HepG2 (cell line): ENCODE measurements around the gene NDOR1. TPM values are rescaled to one million over a fixed set of nuclear protein-coding genes. Genes with fewer than 3 reads are reported as not detected.

ENCODE experiments used
- AGO1 ChIP-seq: fragments of 200-400 bp; formaldehyde crosslinking; IDR thresholded peaks from 2 replicates; pipeline ENCODE4 v1.6.1; 2017; ENCODE audit warnings: mild to moderate bottlenecking, low read depth, low read length, moderate library complexity; ENCODE audit not compliant: poor library complexity, severe bottlenecking
- BRD4 ChIP-seq: sonication (generic); formaldehyde crosslinking; IDR thresholded peaks from 2 replicates; pipeline ENCODE4 v1.4.0; 2020; ENCODE audit warnings: missing genetic modification reagents
- HMGXB4 ChIP-seq, 2 experiments: sonication (generic) in 1 of 2; formaldehyde crosslinking in 1 of 2; IDR thresholded peaks; 2 replicates each; pipeline versions ENCODE4 v1.4.0 to v1.6.1; 2018 to 2020; ENCODE audit warnings: missing genetic modification reagents in 2 of 2, borderline replicate concordance in 1 of 2, low read depth in 1 of 2, mild to moderate bottlenecking in 1 of 2, missing biosample characterization in 1 of 2
- HNF1A ChIP-seq, 2 experiments: sonication (generic) in 1 of 2; formaldehyde crosslinking in 1 of 2; IDR thresholded peaks; 2 replicates each; pipeline versions ENCODE4 v1.4.0 to v1.6.1; 2016 to 2020; ENCODE audit warnings: borderline replicate concordance in 1 of 2, low read depth in 1 of 2, mild to moderate bottlenecking in 1 of 2, missing genetic modification reagents in 1 of 2
- KLF11 ChIP-seq: IDR thresholded peaks from 2 replicates; pipeline ENCODE4 v1.6.1; 2016; ENCODE audit warnings: missing compliant biosample characterization
- MXD1 ChIP-seq: sonication (generic); formaldehyde crosslinking; IDR thresholded peaks from 2 replicates; pipeline ENCODE4 v1.4.0; 2020; ENCODE audit warnings: mild to moderate bottlenecking, missing genetic modification reagents
- RBFOX2 ChIP-seq: fragments of 200-400 bp; formaldehyde crosslinking; IDR thresholded peaks from 2 replicates; pipeline ENCODE4 v1.6.1; 2017; ENCODE audit warnings: low read depth, mild to moderate bottlenecking, low read length
- SPEN ChIP-seq: sonication (generic); formaldehyde crosslinking; IDR thresholded peaks from 2 replicates; pipeline ENCODE4 v1.5.1; 2020; ENCODE audit warnings: low read depth, mild to moderate bottlenecking, missing genetic modification reagents
- TBX2 ChIP-seq: sonication (generic); formaldehyde crosslinking; IDR thresholded peaks from 2 replicates; pipeline ENCODE4 v1.5.0; 2020; ENCODE audit warnings: missing genetic modification reagents, mild to moderate bottlenecking, borderline replicate concordance
- UBTF ChIP-seq: sonication (generic); formaldehyde crosslinking; IDR thresholded peaks from 2 replicates; pipeline ENCODE4 v1.4.0; 2020; ENCODE audit warnings: mild to moderate bottlenecking, missing genetic modification reagents
- YEATS4 ChIP-seq: sonication (generic); formaldehyde crosslinking; IDR thresholded peaks from 2 replicates; pipeline ENCODE4 v1.4.0; 2020; ENCODE audit warnings: missing genetic modification reagents, borderline replicate concordance
- ZBTB3 ChIP-seq: sonication (generic); formaldehyde crosslinking; IDR thresholded peaks from 2 replicates; pipeline ENCODE4 v1.4.0; 2020; ENCODE audit warnings: low read depth, mild to moderate bottlenecking, moderate library complexity, missing genetic modification reagents, borderline replicate concordance
- ZBTB38 ChIP-seq: sonication (generic); formaldehyde crosslinking; IDR thresholded peaks from 2 replicates; pipeline ENCODE4 v1.5.1; 2020; ENCODE audit warnings: mild to moderate bottlenecking, missing genetic modification reagents
- ZBTB7B ChIP-seq: sonication (generic); formaldehyde crosslinking; IDR thresholded peaks from 2 replicates; pipeline ENCODE4 v1.4.0; 2020; ENCODE audit warnings: missing genetic modification reagents
- ZC3H13 ChIP-seq: sonication (generic); formaldehyde crosslinking; IDR thresholded peaks from 2 replicates; pipeline ENCODE4 v1.8.1; 2023; ENCODE audit warnings: mild to moderate bottlenecking, missing genetic modification reagents, moderate library complexity
- ZNF225 ChIP-seq: sonication (generic); formaldehyde crosslinking; IDR thresholded peaks from 2 replicates; pipeline ENCODE4 v1.4.0; 2020; ENCODE audit warnings: mild to moderate bottlenecking, missing genetic modification reagents
- ZNF343 ChIP-seq: sonication (generic); formaldehyde crosslinking; IDR thresholded peaks from 2 replicates; pipeline ENCODE4 v1.4.0; 2020; ENCODE audit warnings: mild to moderate bottlenecking, missing genetic modification reagents
- ZNF607 ChIP-seq: sonication (generic); formaldehyde crosslinking; IDR thresholded peaks from 2 replicates; pipeline ENCODE4 v1.5.1; 2020; ENCODE audit warnings: missing genetic modification reagents, mild to moderate bottlenecking, borderline replicate concordance
- ZNF670 ChIP-seq: sonication (generic); formaldehyde crosslinking; IDR thresholded peaks from 2 replicates; pipeline ENCODE4 v1.8.0; 2022; ENCODE audit warnings: mild to moderate bottlenecking, missing genetic modification reagents, borderline replicate concordance
- polyA plus RNA-seq, 8 experiments: library from polyadenylated mRNA; depleted of rRNA in 3 of 8; stranded (reverse) in 7 of 8; unstranded in 1 of 8; fragments of >200 nt; fragmentation: Illumina TruSeq in 4 of 8; extraction: Trizol in 4 of 8; gene quantifications; 2 replicates each; pipeline versions ENCODE4 v1.2.1 to v1.2.3, GENCODE V29; 2011 to 2016; ENCODE audit warnings: low read depth in 4 of 8, missing spikeins in 1 of 8, mixed read lengths in 1 of 8; ENCODE audit not compliant: insufficient read depth in 1 of 8
- total RNA-seq, 5 experiments: library from RNA; depleted of rRNA; stranded (reverse); fragments of >200 nt; fragmentation: Illumina TruSeq; extraction: Trizol; gene quantifications; 2 replicates each; pipeline ENCODE4 v1.2.3, GENCODE V29; 2016; ENCODE audit warnings: low read depth in 1 of 5

The NDOR1 gene
- total and polyA plus RNA-seq, 2 of the 13 experiments (the other 11 are each of a cell fraction or from before 2014, with no cell fraction given) = 3.6 to 8.7 TPM

- TF ChIP-seq UBTF (CRISPR knock-in tag) (peak; percentile 58), ZNF607 (CRISPR knock-in tag) (no peak), ZBTB7B (CRISPR knock-in tag) (no peak), HMGXB4 (CRISPR knock-in tag; IDR thresholded peaks at IDR 0.05; ENCODE audit: borderline replicate concordance in 1 of 2, low read depth in 1 of 2) (peak in 1 of 2 experiments; percentile 42; a peak in 1 of 4 replicates), ZNF670 (CRISPR knock-in tag) (no peak), ZNF225 (0 out of 2 replicates have a peak, but pooled peaks have one; percentile 49), MXD1 (CRISPR knock-in tag) (peak; percentile 64; the same call in 1 of the 2 replicates), KLF11 (CRISPR knock-in tag) (peak; percentile 27; the same call in 1 of the 2 replicates), RBFOX2 (peak; percentile 67), AGO1 (peak; percentile 44), BRD4 (no peak), TBX2 (CRISPR knock-in tag) (0 out of 2 replicates have a peak, but pooled peaks have one; percentile 20), ZNF343 (CRISPR knock-in tag) (0 out of 2 replicates have a peak, but pooled peaks have one; percentile 23), ZBTB3 (CRISPR knock-in tag) (0 out of 2 replicates have a peak, but pooled peaks have one; percentile 38), SPEN (0 out of 2 replicates have a peak, but pooled peaks have one; percentile 10), HNF1A (IDR thresholded peaks at IDR 0.05; ENCODE audit: low read depth) (no peak), HNF1A (CRISPR knock-in tag; IDR thresholded peaks at IDR 0.05; ENCODE audit: borderline replicate concordance) (0 out of 2 replicates have a peak, but pooled peaks have one; percentile 3), ZBTB38 (CRISPR knock-in tag) (peak; percentile 24; the same call in 1 of the 2 replicates), YEATS4 (CRISPR knock-in tag) (0 out of 2 replicates have a peak, but pooled peaks have one; percentile 17), ZC3H13 (CRISPR knock-in tag) (peak; percentile 13; the same call in 1 of the 2 replicates)
Measured at GRCh38 chr9:137218212-137218753, 12.8 kb downstream of the NDOR1 start (continued).
